SH-SY5Y (cell line): Measurements from ENCODE around the gene CD151.

Source experiments
- GATA2 ChIP-seq: IDR thresholded peaks from 2 replicates; pipeline ENCODE4 v1.6.1; 2011; ENCODE audit warnings: mild to moderate bottlenecking, low read depth, low read length
- GATA3 ChIP-seq: IDR thresholded peaks from 2 replicates; pipeline ENCODE4 v1.6.1; 2011; ENCODE audit warnings: low read depth, mild to moderate bottlenecking, low read length, moderate library complexity

CD151 gene

DNA sequence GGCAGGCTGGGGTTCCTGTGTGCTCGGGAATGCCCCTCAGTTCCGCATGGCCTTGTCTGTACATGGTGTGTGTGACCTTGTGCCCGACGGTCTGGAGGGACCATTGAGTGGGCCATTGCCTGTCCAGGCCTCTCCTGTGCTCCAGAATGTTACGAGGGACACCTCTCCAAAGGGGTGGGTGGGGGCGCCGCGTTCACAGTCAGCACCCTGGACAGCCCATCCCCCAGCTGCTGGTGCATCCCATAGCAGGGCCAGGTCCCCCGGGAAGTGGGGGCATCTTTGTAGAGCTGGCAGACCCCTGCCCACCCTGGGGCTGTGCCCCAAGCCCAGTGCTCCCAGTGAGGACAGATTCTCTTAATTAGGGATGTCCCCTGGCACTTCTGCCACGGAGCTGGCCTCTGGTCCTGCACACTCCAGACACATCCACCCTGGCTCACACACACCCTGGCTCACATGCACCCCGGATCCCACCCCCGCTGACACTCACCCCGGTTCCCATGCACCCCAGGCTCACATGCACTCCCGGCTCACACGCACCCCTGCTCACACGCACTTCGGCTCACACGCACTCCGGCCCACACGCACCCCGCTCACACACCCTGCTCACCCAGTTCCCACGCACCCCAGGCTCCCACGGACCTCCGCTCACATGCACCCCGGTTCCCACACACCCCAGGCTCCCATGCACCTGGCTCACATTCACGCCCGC, 25.5 kb downstream of the CD151 start:
- TF ChIP-seq GATA3 (no peak), GATA2 (no peak)

DNA sequence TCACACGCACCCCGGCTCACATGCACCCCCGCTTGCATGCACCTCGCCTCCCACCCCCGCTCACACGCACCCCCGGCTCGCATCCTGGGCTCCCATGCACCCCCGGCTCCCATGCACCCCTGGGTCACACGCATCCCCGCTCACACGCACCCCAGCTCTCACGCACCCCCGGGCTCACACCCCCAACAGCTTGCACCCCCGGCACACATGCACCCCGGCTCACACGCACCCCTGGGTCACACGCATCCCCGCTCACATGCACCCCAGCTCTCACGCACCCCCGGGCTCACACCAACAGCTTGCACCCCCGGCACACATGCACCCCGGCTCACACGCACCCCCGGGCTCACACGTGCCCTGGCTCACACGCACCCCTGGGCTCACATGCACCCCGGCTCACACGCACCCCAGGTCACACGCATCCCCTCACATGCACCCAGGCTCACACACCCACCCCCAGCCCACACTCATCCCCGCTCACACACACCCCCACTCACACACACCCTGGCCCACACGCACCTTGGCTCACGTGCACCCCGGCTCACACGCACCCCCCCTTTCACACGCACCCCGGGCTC, 26.1 kb downstream of the CD151 start:
- TF ChIP-seq GATA3 (no peak), GATA2 (no peak)

DNA sequence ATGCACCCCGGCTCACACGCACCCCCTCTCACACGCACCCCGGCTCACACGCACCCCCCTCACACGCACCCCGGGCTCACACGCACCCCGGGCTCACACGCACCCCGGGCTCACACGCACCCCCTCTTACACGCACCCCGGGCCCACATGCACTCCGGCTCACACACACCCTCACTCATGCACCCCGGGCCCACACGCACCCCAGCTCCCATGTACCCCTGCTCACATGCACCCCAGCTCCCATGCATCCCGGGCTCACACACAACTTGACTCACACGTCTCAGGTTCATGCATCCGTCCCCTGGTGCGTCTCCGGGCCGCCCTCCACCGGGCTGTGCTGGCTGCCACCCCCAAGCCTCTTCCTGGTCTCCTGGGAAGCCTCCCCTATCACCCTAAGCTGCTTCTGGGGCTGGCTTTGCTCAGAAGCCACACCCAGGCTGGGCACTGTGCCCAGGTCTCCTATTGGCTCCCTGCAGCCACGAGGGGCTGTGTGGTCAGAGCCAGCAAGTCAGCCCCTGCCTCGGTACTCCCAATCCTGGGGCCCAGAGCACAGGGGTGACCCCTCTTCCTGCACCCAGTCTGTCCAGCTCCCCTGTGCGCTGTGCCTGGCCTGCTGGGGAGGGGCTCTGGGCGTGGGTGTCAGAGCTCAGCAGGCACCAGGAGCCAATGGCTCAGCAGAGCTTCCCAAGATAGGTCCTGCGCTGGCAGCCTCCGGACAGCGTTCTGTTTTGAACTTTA, 26.8 kb downstream of the CD151 start:
- TF ChIP-seq GATA3 (no peak), GATA2 (no peak)

DNA sequence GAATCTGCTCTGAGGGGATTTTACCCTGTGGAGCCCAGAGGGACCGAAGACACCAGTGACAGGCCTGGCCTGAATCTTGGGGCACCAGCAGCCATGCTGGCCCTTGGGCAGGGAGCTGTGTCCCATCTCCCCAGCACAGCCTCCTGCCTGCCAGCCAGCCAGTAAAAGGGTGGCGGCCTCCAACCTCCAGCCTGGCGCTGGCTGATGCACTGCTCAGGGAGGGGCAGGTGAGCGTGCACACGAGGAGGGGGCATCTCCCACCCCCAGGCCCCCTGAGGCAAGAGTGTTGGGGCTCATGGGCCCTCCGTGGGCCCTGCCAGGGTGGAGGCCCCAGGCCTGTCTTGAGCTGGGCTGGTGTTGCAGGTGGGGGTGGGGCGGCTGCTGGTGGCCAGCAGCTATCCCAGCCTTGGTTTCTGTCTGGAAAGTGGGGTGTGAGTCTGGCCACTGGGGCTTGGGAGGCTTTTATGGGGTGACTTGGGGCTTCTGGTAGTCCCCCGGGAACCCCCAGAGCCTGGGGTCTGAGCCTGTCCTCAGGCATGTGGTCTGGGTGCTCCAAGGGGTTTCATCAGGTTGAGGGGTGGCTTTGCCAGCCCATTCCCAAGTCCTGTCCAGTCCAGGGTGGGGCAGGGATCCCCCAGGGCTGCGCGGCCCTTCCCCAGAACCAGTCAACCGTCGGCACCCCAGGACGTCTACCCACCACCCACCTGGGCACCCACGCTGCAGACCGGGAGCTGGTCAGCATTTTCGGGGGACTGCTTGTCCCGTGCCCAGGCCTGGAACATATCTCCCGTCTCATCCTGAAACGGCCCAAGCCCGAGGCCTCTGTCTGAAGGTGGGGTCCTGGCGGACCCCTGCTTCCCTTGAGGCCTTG, 27.7 kb downstream of the CD151 start:
- no peak for TF ChIP-seq GATA2
- TF ChIP-seq GATA3, result no peak

DNA sequence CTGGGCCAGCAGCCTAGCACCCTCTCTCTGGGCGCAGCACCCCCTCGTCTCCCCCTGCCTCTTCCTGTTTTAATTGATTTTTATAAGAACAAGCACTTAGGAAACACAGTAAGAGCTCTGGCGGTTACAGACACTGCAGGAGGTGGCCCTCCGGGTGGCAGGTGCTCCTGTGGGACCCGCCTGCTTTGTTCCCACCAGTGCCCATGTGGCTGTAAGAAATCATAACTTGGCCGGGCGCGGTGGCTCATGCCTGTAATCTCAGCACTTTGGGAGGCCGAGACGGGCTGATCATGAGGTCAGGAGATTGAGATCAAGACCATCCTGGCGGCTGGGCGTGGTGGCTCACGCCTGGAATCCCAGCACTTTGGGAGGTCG, 28.3 kb downstream of the CD151 start:
- TF ChIP-seq GATA2 (no peak), GATA3 (no peak)

DNA sequence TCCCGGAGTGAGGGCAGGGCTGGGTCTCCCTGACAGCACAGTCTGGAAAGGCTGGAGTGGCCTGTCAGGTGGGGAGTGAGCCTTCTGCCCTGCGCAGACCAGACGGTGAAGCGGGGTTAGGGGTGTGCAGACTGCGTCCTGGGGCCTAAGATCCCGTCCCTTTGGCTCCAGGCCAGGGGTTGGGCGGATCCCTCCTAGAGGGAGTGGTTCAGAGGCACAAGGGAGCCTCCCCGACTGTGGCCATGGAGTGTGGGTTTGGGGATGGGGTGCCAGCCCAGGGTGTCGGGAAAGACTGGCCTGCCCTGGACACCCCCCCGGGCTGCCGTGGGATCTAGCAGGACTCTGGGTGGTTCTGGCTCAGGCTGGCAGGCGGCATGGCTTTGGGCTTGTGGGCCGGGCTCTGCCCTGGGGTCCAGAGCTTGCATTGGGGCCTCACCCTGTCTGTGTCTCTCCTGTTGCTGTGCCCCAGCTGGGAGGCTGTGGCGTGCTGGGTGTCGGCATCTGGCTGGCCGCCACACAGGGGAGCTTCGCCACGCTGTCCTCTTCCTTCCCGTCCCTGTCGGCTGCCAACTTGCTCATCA, 29.4 kb downstream of the CD151 start:
- TF ChIP-seq GATA2 (no peak), GATA3 (no peak)

DNA sequence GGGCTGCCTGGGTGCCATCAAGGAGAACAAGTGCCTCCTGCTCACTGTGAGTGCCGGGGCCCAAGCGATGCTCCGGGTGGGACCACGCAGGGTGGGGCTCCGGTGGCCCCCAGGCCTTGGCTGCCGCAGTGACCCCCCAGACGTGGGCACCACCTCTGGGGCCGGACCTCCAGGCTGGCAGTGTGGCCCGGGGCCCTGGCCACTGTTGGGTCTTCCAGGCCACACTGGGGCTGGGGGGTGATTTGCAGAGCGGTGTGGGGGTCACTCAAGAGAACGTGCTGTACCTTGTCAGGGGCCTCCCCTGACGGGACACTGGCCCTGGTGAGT, 29.9 kb downstream of the CD151 start:
- TF ChIP-seq GATA3, result no peak
- no peak for TF ChIP-seq GATA2

DNA sequence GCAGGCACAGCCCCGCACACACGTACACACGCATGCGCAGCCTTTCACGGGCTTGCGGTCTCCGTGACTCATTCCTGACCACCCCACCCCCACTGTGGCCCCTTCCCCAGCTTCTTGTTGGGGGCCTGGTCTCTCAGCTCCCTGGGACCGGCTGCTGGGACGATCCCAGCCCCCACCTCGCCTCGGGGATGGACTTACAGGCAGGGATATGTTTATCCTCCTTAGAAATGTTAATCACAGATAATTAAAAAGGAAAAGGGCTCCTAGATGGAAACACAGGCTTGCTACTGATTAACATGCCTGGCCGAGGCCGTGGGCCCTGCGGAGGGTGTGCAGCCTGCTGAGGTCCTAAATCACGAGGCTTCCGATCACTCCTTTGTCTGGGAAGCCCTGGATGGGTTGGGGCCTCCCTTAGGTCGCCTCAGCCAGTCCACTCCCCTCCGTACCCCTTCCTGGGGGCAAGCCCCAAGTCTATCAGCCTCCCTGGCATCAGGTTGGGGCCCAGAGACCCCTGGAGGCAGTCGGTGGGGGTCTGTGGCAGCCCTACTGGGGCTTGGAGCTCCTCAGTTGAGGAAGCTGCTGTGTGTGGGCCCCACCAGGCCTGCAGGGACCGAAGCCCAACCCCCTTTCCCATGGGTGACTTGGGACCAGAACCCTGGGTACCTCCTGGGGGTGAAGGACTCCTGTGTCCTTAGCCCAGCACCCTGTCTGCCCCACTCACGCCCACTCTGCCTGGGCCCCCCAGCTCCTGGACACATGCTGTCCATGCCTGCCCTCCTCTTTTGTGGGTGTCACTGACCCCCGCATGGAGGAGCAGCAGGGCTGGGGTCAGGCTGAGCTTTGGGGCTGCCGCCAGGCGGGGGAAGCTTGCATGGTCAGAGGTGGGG, 30.5 kb downstream of the CD151 start:
- TF ChIP-seq GATA2 (no peak), GATA3 (no peak)

DNA sequence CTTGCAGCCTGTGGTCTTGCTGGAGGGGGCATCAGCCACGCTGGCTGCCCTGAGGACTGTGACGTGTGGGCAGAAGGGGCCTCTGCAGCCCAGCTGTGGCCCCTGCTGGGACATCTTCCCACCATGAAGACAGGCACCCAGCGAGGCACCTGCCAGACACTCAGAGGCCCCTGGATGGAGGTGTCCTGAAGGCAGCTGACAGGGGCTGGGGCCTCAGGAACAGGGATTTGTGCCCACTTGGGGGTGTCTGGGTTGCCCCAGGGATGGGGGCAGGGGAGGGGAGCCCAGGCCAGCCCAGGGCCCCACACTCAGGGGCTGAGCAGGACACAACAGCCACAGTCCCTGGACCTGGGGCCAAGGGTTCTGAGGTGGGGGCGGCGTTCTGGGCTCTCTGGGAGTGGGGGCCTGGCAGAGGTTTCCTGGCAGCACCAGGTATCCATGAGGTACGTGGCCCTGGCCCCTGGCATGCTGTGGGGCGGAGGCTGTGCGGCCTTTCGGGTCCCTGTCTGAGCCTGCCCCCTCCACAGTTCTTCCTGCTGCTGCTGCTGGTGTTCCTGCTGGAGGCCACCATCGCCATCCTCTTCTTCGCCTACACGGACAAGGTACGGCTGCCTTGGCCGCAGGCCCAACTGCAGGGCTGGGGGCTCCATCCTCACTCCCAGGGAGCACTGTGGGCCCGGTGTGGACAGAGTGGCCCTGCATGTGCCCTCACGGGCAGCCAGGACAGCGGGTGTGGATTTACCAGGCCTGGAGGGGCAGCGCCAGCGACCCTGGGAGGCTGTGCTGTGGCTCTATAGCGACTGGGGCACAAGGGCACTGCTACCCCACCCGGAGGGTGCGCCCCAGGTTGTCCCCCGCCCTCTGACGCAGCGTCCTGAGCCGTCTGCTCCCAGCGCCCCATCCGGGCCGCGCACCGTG, 31.4 kb downstream of the CD151 start:
- TF ChIP-seq GATA2 (no peak), GATA3 (no peak)

DNA sequence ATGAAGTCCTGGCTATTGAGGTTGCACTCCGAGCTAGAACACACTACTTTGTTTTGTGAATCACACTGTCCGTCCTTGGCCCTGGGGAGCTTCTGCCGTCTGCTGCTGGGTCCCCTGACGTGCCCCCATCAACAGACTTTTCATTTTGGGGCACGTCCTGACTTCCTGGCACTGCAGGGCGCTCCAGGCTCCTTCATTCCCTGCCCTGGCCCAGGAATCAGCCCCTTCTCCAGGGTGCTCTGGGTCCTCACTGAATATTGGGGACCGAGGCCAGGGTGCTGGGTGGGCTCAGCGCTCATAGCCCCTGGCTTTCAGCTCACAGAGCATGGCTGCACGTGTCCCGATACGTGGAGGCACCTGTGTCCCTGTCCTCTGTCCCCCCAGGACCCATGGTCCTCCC, 32.1 kb downstream of the CD151 start:
- TF ChIP-seq GATA2 (no peak), GATA3 (no peak)

DNA sequence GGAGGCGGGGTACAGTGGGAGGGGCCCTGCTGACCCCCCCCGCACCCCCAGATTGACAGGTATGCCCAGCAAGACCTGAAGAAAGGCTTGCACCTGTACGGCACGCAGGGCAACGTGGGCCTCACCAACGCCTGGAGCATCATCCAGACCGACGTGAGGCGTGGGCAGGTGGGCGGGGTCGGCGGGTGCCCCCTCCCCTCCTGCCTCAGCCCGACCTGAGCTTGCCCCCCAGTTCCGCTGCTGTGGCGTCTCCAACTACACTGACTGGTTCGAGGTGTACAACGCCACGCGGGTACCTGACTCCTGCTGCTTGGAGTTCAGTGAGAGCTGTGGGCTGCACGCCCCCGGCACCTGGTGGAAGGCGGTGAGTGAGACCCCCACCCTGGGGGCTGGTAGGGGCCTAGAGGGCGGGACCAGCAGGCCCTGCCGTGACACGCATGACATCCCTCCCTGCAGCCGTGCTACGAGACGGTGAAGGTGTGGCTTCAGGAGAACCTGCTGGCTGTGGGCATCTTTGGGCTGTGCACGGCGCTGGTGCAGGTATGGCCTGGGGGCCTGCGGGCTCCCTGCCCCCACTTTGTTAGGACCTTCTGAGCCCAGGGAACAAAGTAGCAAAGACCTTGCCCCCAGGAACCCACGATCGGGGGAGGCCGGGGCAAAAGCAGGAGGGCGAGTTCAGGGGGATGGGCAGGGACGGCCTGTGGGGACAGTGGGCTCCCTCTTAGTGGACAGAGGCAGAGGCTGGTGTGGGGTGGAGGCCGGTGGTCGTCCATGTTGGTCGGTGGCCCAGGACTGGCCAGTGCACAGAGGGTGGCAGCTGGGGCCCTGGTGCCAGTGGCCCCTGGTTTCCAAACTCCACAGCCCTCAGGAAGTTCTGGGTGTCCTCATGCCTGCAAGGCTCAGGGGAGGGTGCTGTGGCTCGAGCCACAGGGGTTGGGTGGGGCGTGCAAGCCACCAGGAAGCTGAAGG, 33.0 kb downstream of the CD151 start:
- TF ChIP-seq GATA2 (no peak), GATA3 (no peak)
